Endodermal cell (in vitro differentiated cells): ENCODE measurements around the gene INPP5K. TPM values are rescaled to one million over a fixed set of nuclear protein-coding genes. Genes with fewer than 3 reads are reported as not detected.

Experiments
- DNase-seq: peaks from one replicate; pipeline ENCODE4 v3.0.0-alpha.2; 2017
- H3K27ac ChIP-seq: 2 replicates; pipeline ENCODE4 v1.5.1; 2013; ENCODE audit warnings: mild to moderate bottlenecking, low read depth, low read length, moderate library complexity
- H3K27me3 ChIP-seq: 2 replicates; pipeline ENCODE4 v1.6.1; 2013; ENCODE audit warnings: mild to moderate bottlenecking, low read length, moderate library complexity; ENCODE audit not compliant: insufficient read depth, control insufficient read depth, poor library complexity, severe bottlenecking
- H3K36me3 ChIP-seq: 2 replicates; pipeline ENCODE4 v1.7.0; 2013; ENCODE audit warnings: mild to moderate bottlenecking, low read length, moderate library complexity; ENCODE audit not compliant: control insufficient read depth, insufficient read depth
- H3K4me1 ChIP-seq: one replicate; pipeline ENCODE4 v1.7.0; 2013; ENCODE audit warnings: low read length; ENCODE audit not compliant: control insufficient read depth, insufficient read depth
- H3K4me3 ChIP-seq: 2 replicates; pipeline ENCODE4 v1.5.1; 2013; ENCODE audit warnings: mild to moderate bottlenecking, low read length, moderate library complexity
- H3K9ac ChIP-seq: 2 replicates; pipeline ENCODE4 v1.6.1; 2013; ENCODE audit warnings: mild to moderate bottlenecking, low read length, moderate library complexity; ENCODE audit not compliant: poor library complexity, severe bottlenecking; ENCODE audit errors: extremely low read depth
- H3K9me3 ChIP-seq: 2 replicates; pipeline ENCODE4 v1.6.1; 2013; ENCODE audit warnings: mild to moderate bottlenecking, low read length, moderate library complexity; ENCODE audit not compliant: control insufficient read depth
- H3K27ac Mint-ChIP-seq: 2 replicates; pipeline ENCODE4 v1.8.0; 2020; ENCODE audit warnings: mixed read lengths
- H3K27me3 Mint-ChIP-seq: 2 replicates; pipeline ENCODE4 v1.8.0; 2021; ENCODE audit warnings: mild to moderate bottlenecking, mixed read lengths; ENCODE audit not compliant: insufficient read depth
- H3K36me3 Mint-ChIP-seq: 2 replicates; pipeline ENCODE4 v1.8.0; 2020; ENCODE audit warnings: low read depth, mixed read lengths
- H3K4me1 Mint-ChIP-seq: 2 replicates; pipeline ENCODE4 v1.8.0; 2020; ENCODE audit warnings: mixed read lengths
- H3K4me3 Mint-ChIP-seq: 2 replicates; pipeline ENCODE4 v1.8.0; 2020; ENCODE audit warnings: mild to moderate bottlenecking, moderate library complexity, mixed read lengths
- H3K9me3 Mint-ChIP-seq: 2 replicates; pipeline ENCODE4 v1.8.0; 2020; ENCODE audit warnings: mild to moderate bottlenecking, mixed read lengths
- WGBS, 2 experiments: methylation state at CpG; one replicate each; pipeline versions ENCODE4 v1.1.5 to v1.1.7; 2013; ENCODE audit warnings: missing lambda C conversion rate in 2 of 2, mixed read lengths in 1 of 2; ENCODE audit not compliant: insufficient coverage in 1 of 2, insufficient read length in 1 of 2; 5-methylcytosine and 5-hydroxymethylcytosine counted together
- total RNA-seq, 2 donors: library from RNA; stranded (reverse); fragmentation: NEBNext Ultra II Directional in 1 of 2; extraction: Animal tissue kit (Norgen Biotek cat#: 25700) in 1 of 2; gene quantifications; 2 replicates in 1 of 2; 3 replicates in 1 of 2; pipeline ENCODE4 v1.2.1, GENCODE V29; 2021
- TF ChIP-seq, protein P1 (sequence below): fragments of 200-600 bp; sonication (generic); conservative IDR thresholded peaks from 2 replicates; pipeline ENCODE4 v1.5.0; 2021; ENCODE audit warnings: antibody characterized with exemption, mild to moderate bottlenecking

INPP5K gene
- total RNA-seq, 2 donors from 2014 or later = 22.2 to 30.0 TPM

DNA sequence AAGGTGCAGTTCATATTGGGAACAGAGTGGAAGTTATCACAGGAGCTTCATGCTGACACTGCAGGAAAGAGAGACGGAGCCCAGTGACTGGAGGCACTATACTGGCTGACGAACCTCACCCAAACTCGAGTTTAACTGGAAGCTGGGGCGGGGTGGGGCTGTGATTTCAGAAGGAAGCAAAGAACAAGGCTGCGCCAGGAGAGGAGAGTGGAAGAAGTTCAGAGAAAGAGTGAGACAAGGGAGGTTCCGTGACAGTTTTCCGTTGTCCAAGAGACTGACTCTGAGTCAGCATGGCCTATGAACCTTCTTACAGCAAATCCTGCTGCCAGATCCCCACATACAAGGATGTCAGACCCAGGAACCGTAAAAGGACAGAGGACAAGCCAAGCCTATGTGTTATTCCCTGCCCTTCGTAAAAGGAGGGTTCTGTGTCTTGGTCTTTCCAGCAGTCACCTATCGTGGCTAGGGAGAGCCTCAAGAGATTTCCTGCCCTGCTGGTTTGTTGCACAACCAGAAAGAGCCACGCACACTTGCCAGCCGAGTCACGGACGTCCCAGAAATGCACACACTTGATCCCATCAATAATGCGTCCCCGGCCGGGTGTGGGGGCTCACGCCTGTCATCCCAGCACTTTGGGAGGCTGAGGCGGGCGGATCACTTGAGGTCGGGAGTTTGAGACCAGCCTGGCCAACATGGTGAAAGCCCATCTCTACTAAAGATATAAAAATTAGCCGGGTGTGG is 41.1 kb upstream of the INPP5K start:
- H3K27ac Mint-ChIP-seq = peak overlapping the region; percentile 39
- H3K36me3 Mint-ChIP-seq = peaks cover 33% of the 10 kb centered on the region
- Histone ChIP-seq H3K36me3 (peaks cover 13% of the 10 kb centered on the region), H3K4me1 (peaks cover 2% of the 10 kb centered on the region), H3K4me3 (no peak overlapping the region), H3K27me3 (no peaks in the 10 kb centered on the region), H3K27ac (no peak overlapping the region), H3K9ac (no peak overlapping the region), H3K9me3 (no peaks in the 10 kb centered on the region)
- H3K4me3 Mint-ChIP-seq = no peak overlapping the region
- WGBS, 2 experiments = 95 to 98% methylated on average over 15 to 22 of the region's 22 CpGs
- peaks cover 2% of the 10 kb centered on the region for H3K27me3 Mint-ChIP-seq
- no peak for DNase-seq
- TF ChIP-seq, protein P1, sequence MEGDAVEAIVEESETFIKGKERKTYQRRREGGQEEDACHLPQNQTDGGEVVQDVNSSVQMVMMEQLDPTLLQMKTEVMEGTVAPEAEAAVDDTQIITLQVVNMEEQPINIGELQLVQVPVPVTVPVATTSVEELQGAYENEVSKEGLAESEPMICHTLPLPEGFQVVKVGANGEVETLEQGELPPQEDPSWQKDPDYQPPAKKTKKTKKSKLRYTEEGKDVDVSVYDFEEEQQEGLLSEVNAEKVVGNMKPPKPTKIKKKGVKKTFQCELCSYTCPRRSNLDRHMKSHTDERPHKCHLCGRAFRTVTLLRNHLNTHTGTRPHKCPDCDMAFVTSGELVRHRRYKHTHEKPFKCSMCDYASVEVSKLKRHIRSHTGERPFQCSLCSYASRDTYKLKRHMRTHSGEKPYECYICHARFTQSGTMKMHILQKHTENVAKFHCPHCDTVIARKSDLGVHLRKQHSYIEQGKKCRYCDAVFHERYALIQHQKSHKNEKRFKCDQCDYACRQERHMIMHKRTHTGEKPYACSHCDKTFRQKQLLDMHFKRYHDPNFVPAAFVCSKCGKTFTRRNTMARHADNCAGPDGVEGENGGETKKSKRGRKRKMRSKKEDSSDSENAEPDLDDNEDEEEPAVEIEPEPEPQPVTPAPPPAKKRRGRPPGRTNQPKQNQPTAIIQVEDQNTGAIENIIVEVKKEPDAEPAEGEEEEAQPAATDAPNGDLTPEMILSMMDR = no peak
- no peaks in the 10 kb centered on the region for H3K9me3 Mint-ChIP-seq
- peaks cover 28% of the 10 kb centered on the region for H3K4me1 Mint-ChIP-seq

DNA sequence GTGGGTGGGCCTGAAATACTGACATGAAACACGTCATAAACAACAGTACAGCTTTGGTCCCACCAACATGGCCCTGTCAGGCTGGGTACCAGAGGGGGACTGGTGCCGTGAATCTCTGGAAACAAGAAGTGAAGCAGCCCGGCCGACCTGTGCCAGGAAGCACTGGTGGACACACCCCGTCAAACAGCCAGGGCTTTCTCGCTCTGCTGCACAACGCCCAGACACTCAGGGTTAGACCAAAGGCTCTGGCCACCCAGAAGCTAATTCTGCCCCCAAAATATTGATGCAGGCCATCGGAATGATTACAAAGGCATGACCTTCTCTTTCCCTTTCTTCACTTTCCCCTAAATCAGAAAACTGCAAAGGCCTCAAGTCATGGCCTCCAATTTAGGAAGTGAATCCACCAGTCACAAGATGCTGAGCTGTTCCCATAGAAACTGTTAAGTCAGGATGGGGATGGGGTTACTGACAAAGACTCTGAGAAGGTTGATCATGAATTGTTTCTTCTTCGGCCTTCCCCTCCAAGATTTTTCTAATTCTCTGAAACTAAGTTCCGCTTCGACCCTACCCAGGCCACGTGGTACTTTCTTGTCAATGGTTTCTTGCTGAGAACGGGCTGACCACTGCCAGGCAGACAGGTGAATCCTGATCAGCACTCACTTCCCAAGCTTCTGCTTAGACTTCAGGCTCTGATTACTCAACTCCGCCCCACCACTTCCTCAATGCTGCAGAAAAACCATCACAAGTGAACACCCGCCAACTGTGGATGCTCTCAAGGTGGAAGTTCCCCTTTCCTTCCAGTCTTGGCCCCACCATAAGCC is 39.4 kb upstream of the INPP5K start:
- Mint-ChIP-seq H3K9me3 (no peaks in the 10 kb centered on the region), H3K4me3 (no peak overlapping the region), H3K36me3 (peaks cover 47% of the 10 kb centered on the region), H3K4me1 (peaks cover 19% of the 10 kb centered on the region), H3K27me3 (no peaks in the 10 kb centered on the region), H3K27ac (no peak overlapping the region)
- peaks cover 27% of the 10 kb centered on the region for H3K36me3 ChIP-seq
- no peak overlapping the region for H3K27ac ChIP-seq
- DNase-seq = no peak
- H3K9me3 ChIP-seq = no peaks in the 10 kb centered on the region
- WGBS, 2 experiments = 89 to 92% methylated on average over 12 to 15 of the region's 15 CpGs
- no peak overlapping the region for H3K4me3 ChIP-seq
- TF ChIP-seq, protein P1 = no peak
- H3K9ac ChIP-seq = no peak overlapping the region
- peaks cover 2% of the 10 kb centered on the region for H3K4me1 ChIP-seq
- no peaks in the 10 kb centered on the region for H3K27me3 ChIP-seq

DNA sequence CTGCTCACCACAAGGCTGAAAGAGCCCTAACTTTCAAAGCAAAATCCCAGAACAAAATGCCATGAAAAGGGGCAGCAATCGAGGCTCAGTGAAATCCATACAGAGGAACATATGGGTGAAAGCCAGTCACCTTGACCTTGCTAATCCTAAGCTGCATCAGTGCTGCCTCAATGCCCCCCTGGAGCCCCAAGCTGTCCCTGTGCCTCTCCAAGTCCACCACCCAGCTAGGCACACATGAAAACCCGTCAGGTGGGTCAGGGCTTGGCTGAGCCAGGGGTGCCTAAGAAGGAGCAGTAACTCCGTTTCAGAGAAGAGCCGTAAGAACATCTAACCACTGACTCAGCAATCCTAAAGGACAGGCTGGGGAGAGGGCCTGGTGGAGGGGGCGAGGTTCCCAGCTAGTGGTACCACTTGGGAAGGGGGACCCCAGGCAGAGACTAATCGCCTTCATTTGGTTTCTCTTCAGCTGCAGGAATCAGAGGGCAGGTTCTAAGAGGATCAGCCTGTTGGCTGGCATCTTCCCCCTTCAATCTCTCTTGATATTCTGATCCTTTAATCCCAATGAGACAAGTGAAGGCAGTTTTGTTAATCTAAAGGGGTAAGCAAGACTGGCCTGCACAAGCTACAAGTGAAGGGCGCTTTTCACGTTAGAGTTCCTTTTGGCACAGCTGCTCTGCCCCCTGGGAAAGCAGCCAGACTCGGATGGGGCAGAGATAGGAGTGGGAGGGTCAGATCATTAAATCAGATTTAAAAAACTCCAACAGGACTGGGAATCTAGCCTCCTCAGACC is 38.5 kb upstream of the INPP5K start:
- H3K36me3 Mint-ChIP-seq = peaks cover 55% of the 10 kb centered on the region
- no peaks in the 10 kb centered on the region for H3K9me3 Mint-ChIP-seq
- peak overlapping the region; percentile 25 for H3K27ac Mint-ChIP-seq
- WGBS, 2 experiments = 83 to 88% methylated on average over 7 to 9 of the region's 9 CpGs
- TF ChIP-seq, protein P1 = no peak
- no peaks in the 10 kb centered on the region for H3K27me3 ChIP-seq
- DNase-seq = no peak
- H3K9me3 ChIP-seq = no peaks in the 10 kb centered on the region
- H3K9ac ChIP-seq = no peak overlapping the region
- no peak overlapping the region for H3K4me3 ChIP-seq
- no peaks in the 10 kb centered on the region for H3K27me3 Mint-ChIP-seq
- peaks cover 12% of the 10 kb centered on the region for H3K4me1 Mint-ChIP-seq
- peaks cover 34% of the 10 kb centered on the region for H3K36me3 ChIP-seq
- H3K4me3 Mint-ChIP-seq = no peak overlapping the region
- H3K4me1 ChIP-seq = no peaks in the 10 kb centered on the region
- H3K27ac ChIP-seq = no peak overlapping the region
